HUES6 (cell line): ENCODE measurements around the gene DZIP1.
"Not testable (repeated sequence)": the region's sequence is repeated elsewhere in the genome, so short reads cannot be mapped to it uniquely, and the experiment has no call there.

Experiments used
- H3K27ac ChIP-seq: 2 replicates; pipeline ENCODE4 v1.7.0; 2013; ENCODE audit warnings: low read depth, mild to moderate bottlenecking, low read length, inconsistent platforms
- H3K27me3 ChIP-seq: 2 replicates; pipeline ENCODE4 v1.6.1; 2013; ENCODE audit warnings: low read length; ENCODE audit not compliant: control insufficient read depth, insufficient read depth
- H3K36me3 ChIP-seq: 2 replicates; pipeline ENCODE4 v1.6.1; 2013; ENCODE audit warnings: low read length; ENCODE audit not compliant: control insufficient read depth, insufficient read depth
- H3K4me1 ChIP-seq: 2 replicates; pipeline ENCODE4 v1.6.1; 2013; ENCODE audit warnings: low read length; ENCODE audit not compliant: control insufficient read depth, insufficient read depth
- H3K4me3 ChIP-seq: 2 replicates; pipeline ENCODE4 v1.5.1; 2013; ENCODE audit warnings: low read depth, low read length
- H3K9ac ChIP-seq: one replicate; pipeline ENCODE4 v1.6.1; 2013; ENCODE audit warnings: mild to moderate bottlenecking, low read length
- H3K9me3 ChIP-seq: 2 replicates; pipeline ENCODE4 v1.6.1; 2013; ENCODE audit warnings: low read depth, low read length; ENCODE audit not compliant: control insufficient read depth, insufficient read depth

The DZIP1 gene

GRCh38 chr13:95676105-95676761 is 31.7 kb upstream of the DZIP1 start:
- peak overlapping the region; percentile 82 for H3K4me3 ChIP-seq
- H3K27me3 ChIP-seq, result no peaks in the 10 kb centered on the region
- peaks cover 6% of the 10 kb centered on the region; the same call in 1 of the 2 replicates for H3K4me1 ChIP-seq
- H3K27ac ChIP-seq, result peak overlapping the region; percentile 20; the same call in 1 of the 2 replicates
- no peaks in the 10 kb centered on the region for H3K36me3 ChIP-seq
- H3K9me3 ChIP-seq, result peaks cover 9% of the 10 kb centered on the region
- peak overlapping the region; percentile 88 for H3K9ac ChIP-seq

GRCh38 chr13:95671597-95671996 is 27.1 kb upstream of the DZIP1 start:
- Histone ChIP-seq H3K36me3 (no peaks in the 10 kb centered on the region), H3K27me3 (no peaks in the 10 kb centered on the region), H3K27ac (no peak overlapping the region), H3K9me3 (peaks cover 38% of the 10 kb centered on the region), H3K4me3 (no peak overlapping the region), H3K9ac (no peak overlapping the region), H3K4me1 (no peaks in the 10 kb centered on the region)

- H3K27me3 ChIP-seq, H3K27ac ChIP-seq, H3K4me3 ChIP-seq, H3K36me3 ChIP-seq, H3K4me1 ChIP-seq, H3K9ac ChIP-seq: not testable (repeated sequence)
- peaks cover 51% of the 10 kb centered on the region for H3K9me3 ChIP-seq
Measured at GRCh38 chr13:95667235-95667634, 22.7 kb upstream of the DZIP1 start.

GRCh38 chr13:95660981-95661581 is 16.6 kb upstream of the DZIP1 start:
- H3K27ac ChIP-seq, result no peak overlapping the region
- no peak overlapping the region for H3K9ac ChIP-seq
- peaks cover 8% of the 10 kb centered on the region; the same call in 1 of the 2 replicates for H3K9me3 ChIP-seq
- no peaks in the 10 kb centered on the region for H3K36me3 ChIP-seq
- H3K4me3 ChIP-seq, result no peak overlapping the region
- no peaks in the 10 kb centered on the region for H3K4me1 ChIP-seq
- H3K27me3 ChIP-seq, result no peaks in the 10 kb centered on the region

- Histone ChIP-seq H3K36me3 (no peaks in the 10 kb centered on the region), H3K4me1 (no peaks in the 10 kb centered on the region), H3K27me3 (no peaks in the 10 kb centered on the region), H3K4me3 (no peak overlapping the region), H3K9ac (no peak overlapping the region), H3K27ac (no peak overlapping the region), H3K9me3 (no peaks in the 10 kb centered on the region; the same call in 1 of the 2 replicates)
Measured at GRCh38 chr13:95659500-95659899, 15.0 kb upstream of the DZIP1 start.

GRCh38 chr13:95656386-95657015 is 12.0 kb upstream of the DZIP1 start:
- Histone ChIP-seq H3K36me3 (no peaks in the 10 kb centered on the region), H3K9ac (no peak overlapping the region), H3K9me3 (peaks cover 3% of the 10 kb centered on the region; the same call in 1 of the 2 replicates), H3K27ac (no peak overlapping the region), H3K4me3 (no peak overlapping the region), H3K4me1 (peaks cover 6% of the 10 kb centered on the region), H3K27me3 (no peaks in the 10 kb centered on the region)

- peaks cover 8% of the 10 kb centered on the region; the same call in 1 of the 2 replicates for H3K9me3 ChIP-seq
- H3K9ac ChIP-seq, result no peak overlapping the region
- H3K4me1 ChIP-seq, result peaks cover 6% of the 10 kb centered on the region
- no peak overlapping the region for H3K27ac ChIP-seq
- H3K27me3 ChIP-seq, result no peaks in the 10 kb centered on the region
- H3K4me3 ChIP-seq, result no peak overlapping the region
- no peaks in the 10 kb centered on the region for H3K36me3 ChIP-seq
Measured at GRCh38 chr13:95652821-95653220, 8.3 kb upstream of the DZIP1 start.

- Histone ChIP-seq H3K36me3 (no peaks in the 10 kb centered on the region), H3K9me3 (peaks cover 8% of the 10 kb centered on the region; the same call in 1 of the 2 replicates), H3K9ac (no peak overlapping the region), H3K4me1 (peaks cover 6% of the 10 kb centered on the region), H3K27me3 (no peaks in the 10 kb centered on the region), H3K27ac (no peak overlapping the region), H3K4me3 (no peak overlapping the region)
Measured at GRCh38 chr13:95652244-95652764, 7.8 kb upstream of the DZIP1 start.

- H3K27me3 ChIP-seq, result no peaks in the 10 kb centered on the region
- no peak overlapping the region for H3K27ac ChIP-seq
- no peaks in the 10 kb centered on the region for H3K36me3 ChIP-seq
- H3K9me3 ChIP-seq, result peaks cover 8% of the 10 kb centered on the region; the same call in 1 of the 2 replicates
- no peak overlapping the region for H3K4me3 ChIP-seq
- peaks cover 6% of the 10 kb centered on the region for H3K4me1 ChIP-seq
- H3K9ac ChIP-seq, result no peak overlapping the region
Measured at GRCh38 chr13:95650696-95651095, 6.2 kb upstream of the DZIP1 start.

- peaks cover 13% of the 10 kb centered on the region; the same call in 1 of the 2 replicates for H3K4me1 ChIP-seq
- H3K27me3 ChIP-seq, result peaks cover 11% of the 10 kb centered on the region; the same call in 1 of the 2 replicates
- no peak overlapping the region for H3K9ac ChIP-seq
- H3K4me3 ChIP-seq, result no peak overlapping the region
- H3K27ac ChIP-seq, result no peak overlapping the region
- no peaks in the 10 kb centered on the region for H3K36me3 ChIP-seq
- H3K9me3 ChIP-seq, result peaks cover 8% of the 10 kb centered on the region; the same call in 1 of the 2 replicates
Measured at GRCh38 chr13:95647321-95647720, 2.8 kb upstream of the DZIP1 start.
